GM10248 (cell line): ENCODE measurements around the gene KRTAP26-1.

Experiments
- CTCF ChIA-PET: fragments of 300-600 bp; sonication (Branson Sonifier 250); formaldehyde crosslinking; extraction: SDS; loops from one replicate; lab custom pipeline; 2021; ENCODE audit warnings: antibody characterized with exemption; lab: Yijun Ruan, JAX
- POLR2A ChIA-PET: fragments of 350-650 bp; sonication (Branson Sonifier 250); formaldehyde crosslinking; extraction: SDS; loops from one replicate; lab custom pipeline; 2020; ENCODE audit warnings: antibody characterized with exemption; lab: Yijun Ruan, JAX
- DNase-seq: peaks from one replicate; pipeline ENCODE4 v3.0.0; 2012; ENCODE audit errors: extremely low spot score
- CTCF ChIP-seq: IDR thresholded peaks from 2 replicates; pipeline ENCODE4 v1.5.1; 2012; ENCODE audit warnings: mild to moderate bottlenecking, low read depth; ENCODE audit errors: extremely low read depth, missing control alignments, control extremely low read depth

The KRTAP26-1 gene

GRCh38 chr21:30305136-30305535 lies 15.0 kb downstream of the KRTAP26-1 start:
- DNase-seq, result no peak
- no peak for TF ChIP-seq CTCF
- POLR2A ChIA-PET, result no interaction called here
- CTCF ChIA-PET, result no interaction called here

GRCh38 chr21:30289215-30289614 lies 30.9 kb downstream of the KRTAP26-1 start, which contains the start of gene KRTAP25-1:
Gene KRTAP25-1, minus strand, starts transcription at chr21:30289514. Its CDS starts 24 bp downstream, at chr21:30289490.
- POLR2A ChIA-PET, result no interaction called here
- TF ChIP-seq CTCF, result no peak

GRCh38 chr21:30282850-30283249 lies 37.3 kb downstream of the KRTAP26-1 start, which contains the start of gene KRTAP24-1:
Gene KRTAP24-1, minus strand, starts transcription at chr21:30282950. Its CDS starts 18 bp downstream, at chr21:30282932.
- no peak for TF ChIP-seq CTCF
- ChIA-PET CTCF (no interaction called here), POLR2A (no interaction called here)
- DNase-seq, result no peak

More at GRCh38 chr21:30289215-30289614, 30.9 kb downstream of the KRTAP26-1 start, which contains the start of gene KRTAP25-1:
- CTCF ChIA-PET, result no interaction called here
- DNase-seq, result no peak

- CTCF ChIA-PET, result interaction anchor here (1.6 kb wide), 1 partner anchor 27 kb away, joined by 3 read pairs; no protein-coding TSS in a partner anchor
- POLR2A ChIA-PET, result no interaction called here
- no peak for TF ChIP-seq CTCF
- DNase-seq, result no peak
These were observed 48.5 kb downstream of the KRTAP26-1 start for GRCh38 chr21:30271611-30272010.

- CTCF ChIA-PET, result no interaction called here
- POLR2A ChIA-PET, result no interaction called here
- no peak for DNase-seq
- TF ChIP-seq CTCF, result no peak
These were observed 49.0 kb downstream of the KRTAP26-1 start for GRCh38 chr21:30271156-30271555.

- DNase-seq, result no peak
- ChIA-PET CTCF (no interaction called here), POLR2A (no interaction called here)
- no peak for TF ChIP-seq CTCF
These were observed 50.1 kb downstream of the KRTAP26-1 start for GRCh38 chr21:30269803-30270530.
